Measurements from ENCODE around the gene RBM20.

RBM20 gene

GRCh38 chr10:110853921-110854605 is 209.9 kb downstream of the RBM20 start:
- no peak for DNase-seq
- Histone ChIP-seq H3K79me2 (ENCODE audit: control insufficient read depth, insufficient read depth, low read length) (no peaks in the 10 kb centered on the region), H3K4me1 (ENCODE audit: control insufficient read depth, low read depth, low read length) (peaks cover 3% of the 10 kb centered on the region), H3K18ac (ENCODE audit: low read length) (no peak overlapping the region), H2BK15ac (replicated peaks; ENCODE audit: low read depth) (no peak overlapping the region), H3K27me3 (ENCODE audit: insufficient read depth, low read length, poor library complexity) (no peaks in the 10 kb centered on the region), H3K27ac (ENCODE audit: low read depth, low read length) (no peak overlapping the region), H4K5ac (ENCODE audit: low read length) (no peak overlapping the region), H3K36me3 (ENCODE audit: control insufficient read depth, insufficient read depth, low read length) (no peaks in the 10 kb centered on the region), H2BK120ac (ENCODE audit: low read depth, low read length) (no peak overlapping the region), H3K79me1 (ENCODE audit: low read length) (no peaks in the 10 kb centered on the region), H3K4me2 (ENCODE audit: low read length) (no peak overlapping the region), H3K4me3 (ENCODE audit: low read length) (no peak overlapping the region), H3K9ac (ENCODE audit: low read length) (no peak overlapping the region), H3K56ac (ENCODE audit: low read length) (no peak overlapping the region), H2AK5ac (ENCODE audit: low read length) (no peak overlapping the region), H3K4ac (ENCODE audit: low read depth, low read length) (no peak overlapping the region), H2BK5ac (ENCODE audit: low read length) (no peak overlapping the region), H4K8ac (ENCODE audit: low read depth, low read length) (no peak overlapping the region), H3K23ac (ENCODE audit: low read length) (no peak overlapping the region)

DNA sequence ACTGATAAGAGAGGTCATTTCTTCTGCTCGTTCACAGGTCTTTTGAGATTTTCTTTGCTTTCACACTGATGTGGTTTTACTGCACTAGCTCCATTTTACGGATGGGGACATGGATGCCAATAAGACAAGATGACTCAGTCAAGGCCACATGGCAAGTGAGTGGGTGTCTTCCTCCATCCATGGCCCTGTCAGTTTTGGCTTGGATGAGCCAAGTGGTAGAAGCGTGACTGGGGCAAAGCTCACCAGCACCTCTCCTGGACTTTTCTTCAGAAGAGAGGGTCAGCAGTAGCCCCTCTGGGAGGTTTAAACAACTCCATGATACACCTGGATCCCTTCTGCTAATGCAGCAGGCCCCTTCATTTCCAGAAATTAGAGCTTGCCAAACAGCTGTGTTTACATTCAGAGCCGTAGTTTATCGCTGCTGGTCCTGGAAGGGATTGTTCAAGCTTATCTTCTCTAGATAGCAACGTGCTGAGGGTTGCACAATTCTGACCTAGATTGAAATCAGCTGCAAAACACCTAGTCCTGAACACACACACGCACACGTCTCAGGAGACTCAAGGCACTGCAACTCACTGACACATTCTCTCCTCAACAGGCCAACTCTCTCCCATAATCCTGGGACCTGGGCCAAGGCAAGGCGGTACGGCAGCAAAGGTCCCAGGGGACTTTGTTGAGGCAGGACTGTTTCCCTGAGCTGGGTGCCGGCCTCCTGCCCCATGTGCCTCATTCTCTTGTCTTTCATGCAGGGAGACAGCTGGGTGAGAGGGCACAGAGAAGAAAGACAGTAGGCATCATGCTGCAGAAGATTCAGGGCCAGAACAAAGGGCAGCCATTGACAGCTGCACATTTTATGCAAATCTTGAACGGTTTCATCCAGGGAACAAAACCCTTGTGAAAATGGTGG is 213.4 kb downstream of the RBM20 start:
- Histone ChIP-seq H3K56ac (ENCODE audit: low read length) (peak overlapping the region; percentile 56), H3K4me2 (ENCODE audit: low read length) (no peak overlapping the region), H3K79me1 (ENCODE audit: low read length) (no peaks in the 10 kb centered on the region), H2AK5ac (ENCODE audit: low read length) (no peak overlapping the region), H3K18ac (ENCODE audit: low read length) (peak overlapping the region; percentile 60), H3K36me3 (ENCODE audit: control insufficient read depth, insufficient read depth, low read length) (no peaks in the 10 kb centered on the region), H3K4me1 (ENCODE audit: control insufficient read depth, low read depth, low read length) (peaks cover 5% of the 10 kb centered on the region), H3K4ac (ENCODE audit: low read depth, low read length) (no peak overlapping the region), H3K23ac (ENCODE audit: low read length) (no peak overlapping the region), H2BK15ac (replicated peaks; ENCODE audit: low read depth) (no peak overlapping the region), H4K8ac (ENCODE audit: low read depth, low read length) (no peak overlapping the region), H3K27ac (ENCODE audit: low read depth, low read length) (peak overlapping the region; percentile 81), H3K27me3 (ENCODE audit: insufficient read depth, low read length, poor library complexity) (no peaks in the 10 kb centered on the region), H3K79me2 (ENCODE audit: control insufficient read depth, insufficient read depth, low read length) (no peaks in the 10 kb centered on the region), H3K4me3 (ENCODE audit: low read length) (no peak overlapping the region), H3K9ac (ENCODE audit: low read length) (no peak overlapping the region), H2BK5ac (ENCODE audit: low read length) (peak overlapping the region; percentile 92), H2BK120ac (ENCODE audit: low read depth, low read length) (no peak overlapping the region), H4K5ac (ENCODE audit: low read length) (no peak overlapping the region)
- WGBS (ENCODE audit: extremely low coverage, insufficient coverage, low lambda C conversion rate), result no CpG with 5 or more reads among the region's 12 CpGs
- peak; percentile 82 for DNase-seq

- no peaks in the 10 kb centered on the region for H3K36me3 ChIP-seq (ENCODE audit: control insufficient read depth, insufficient read depth, low read length)
- no peak overlapping the region for H2BK5ac ChIP-seq (ENCODE audit: low read length)
- H3K23ac ChIP-seq (ENCODE audit: low read length), result no peak overlapping the region
- H3K79me1 ChIP-seq (ENCODE audit: low read length), result no peaks in the 10 kb centered on the region
- H2BK15ac ChIP-seq (replicated peaks; ENCODE audit: low read depth), result no peak overlapping the region
- no peak overlapping the region for H2BK120ac ChIP-seq (ENCODE audit: low read depth, low read length)
- H3K4me2 ChIP-seq (ENCODE audit: low read length), result no peak overlapping the region
- no peak overlapping the region for H3K9ac ChIP-seq (ENCODE audit: low read length)
- H2AK5ac ChIP-seq (ENCODE audit: low read length), result peak overlapping the region; percentile 56
- H3K56ac ChIP-seq (ENCODE audit: low read length), result no peak overlapping the region
- peak overlapping the region; percentile 69 for H3K27ac ChIP-seq (ENCODE audit: low read depth, low read length)
- no peak overlapping the region for H4K5ac ChIP-seq (ENCODE audit: low read length)
- no peak overlapping the region for H3K4me3 ChIP-seq (ENCODE audit: low read length)
- H3K4ac ChIP-seq (ENCODE audit: low read depth, low read length), result no peak overlapping the region
- peaks cover 5% of the 10 kb centered on the region for H3K4me1 ChIP-seq (ENCODE audit: control insufficient read depth, low read depth, low read length)
- DNase-seq, result no peak
- WGBS (ENCODE audit: extremely low coverage, insufficient coverage, low lambda C conversion rate), result no CpG with 5 or more reads among the region's 1 CpG
- no peak overlapping the region for H4K8ac ChIP-seq (ENCODE audit: low read depth, low read length)
- peak overlapping the region; percentile 60 for H3K18ac ChIP-seq (ENCODE audit: low read length)
- H3K79me2 ChIP-seq (ENCODE audit: control insufficient read depth, insufficient read depth, low read length), result no peaks in the 10 kb centered on the region
- no peaks in the 10 kb centered on the region for H3K27me3 ChIP-seq (ENCODE audit: insufficient read depth, low read length, poor library complexity)
Measured at GRCh38 chr10:110858297-110858934, 214.3 kb downstream of the RBM20 start.

DNA sequence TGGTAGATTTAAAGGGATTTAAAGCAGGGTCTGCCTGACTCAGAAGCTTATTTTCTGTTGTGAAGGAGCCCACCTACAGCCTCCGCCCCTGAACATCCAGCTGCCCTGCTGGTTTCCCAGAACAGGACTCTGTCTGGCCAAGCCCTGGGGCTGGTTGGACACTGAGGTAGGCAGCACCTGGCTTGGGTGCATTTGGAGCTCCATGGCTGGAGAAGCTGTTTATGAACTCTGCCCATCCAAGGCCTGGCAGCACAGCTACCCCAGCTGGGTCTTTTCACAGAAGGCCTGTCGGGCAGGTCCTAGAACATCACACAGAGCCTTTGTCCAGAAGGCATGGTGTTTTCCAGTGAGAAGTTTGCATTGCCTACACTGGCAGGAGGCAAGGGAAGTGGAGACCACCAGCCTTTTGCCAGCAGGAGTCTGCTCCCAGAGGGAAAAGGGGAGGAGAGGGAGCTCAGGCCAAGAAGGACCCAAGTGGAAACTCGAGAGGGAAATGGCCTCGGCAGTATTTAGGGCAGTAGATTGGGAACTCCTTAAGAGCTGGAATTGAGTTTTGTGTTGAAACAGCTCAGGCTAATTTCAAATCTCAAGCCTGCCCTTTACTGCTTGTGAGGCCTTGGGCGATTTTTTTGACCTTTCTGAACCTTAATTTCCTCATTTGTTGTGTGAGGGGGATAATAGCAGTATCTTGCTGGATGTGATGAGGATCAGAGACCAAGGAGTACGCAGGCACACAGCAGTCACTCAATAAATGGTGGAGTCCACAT is 215.3 kb downstream of the RBM20 start:
- WGBS (ENCODE audit: extremely low coverage, insufficient coverage, low lambda C conversion rate), result no CpG with 5 or more reads among the region's 6 CpGs
- Histone ChIP-seq H3K27ac (ENCODE audit: low read depth, low read length) (no peak overlapping the region), H4K5ac (ENCODE audit: low read length) (no peak overlapping the region), H3K56ac (ENCODE audit: low read length) (no peak overlapping the region), H3K18ac (ENCODE audit: low read length) (peak overlapping the region; percentile 52), H2BK15ac (replicated peaks; ENCODE audit: low read depth) (peak overlapping the region; percentile 8), H3K27me3 (ENCODE audit: insufficient read depth, low read length, poor library complexity) (no peaks in the 10 kb centered on the region), H3K23ac (ENCODE audit: low read length) (no peak overlapping the region), H3K4me3 (ENCODE audit: low read length) (no peak overlapping the region), H3K4ac (ENCODE audit: low read depth, low read length) (no peak overlapping the region), H3K4me1 (ENCODE audit: control insufficient read depth, low read depth, low read length) (peaks cover 5% of the 10 kb centered on the region), H2BK5ac (ENCODE audit: low read length) (no peak overlapping the region), H3K4me2 (ENCODE audit: low read length) (no peak overlapping the region), H2AK5ac (ENCODE audit: low read length) (peak overlapping the region; percentile 15), H3K36me3 (ENCODE audit: control insufficient read depth, insufficient read depth, low read length) (no peaks in the 10 kb centered on the region), H2BK120ac (ENCODE audit: low read depth, low read length) (peak overlapping the region; percentile 1), H4K8ac (ENCODE audit: low read depth, low read length) (no peak overlapping the region), H3K79me2 (ENCODE audit: control insufficient read depth, insufficient read depth, low read length) (no peaks in the 10 kb centered on the region), H3K9ac (ENCODE audit: low read length) (no peak overlapping the region), H3K79me1 (ENCODE audit: low read length) (no peaks in the 10 kb centered on the region)
- no peak for DNase-seq

GRCh38 chr10:110859973-110860376 is 215.8 kb downstream of the RBM20 start:
- Histone ChIP-seq H2BK15ac (replicated peaks; ENCODE audit: low read depth) (no peak overlapping the region), H3K56ac (ENCODE audit: low read length) (no peak overlapping the region), H3K27ac (ENCODE audit: low read depth, low read length) (no peak overlapping the region), H4K5ac (ENCODE audit: low read length) (no peak overlapping the region), H2BK5ac (ENCODE audit: low read length) (no peak overlapping the region), H3K79me1 (ENCODE audit: low read length) (no peaks in the 10 kb centered on the region), H2AK5ac (ENCODE audit: low read length) (no peak overlapping the region), H3K4me3 (ENCODE audit: low read length) (no peak overlapping the region), H3K4me2 (ENCODE audit: low read length) (no peak overlapping the region), H4K8ac (ENCODE audit: low read depth, low read length) (no peak overlapping the region), H3K4me1 (ENCODE audit: control insufficient read depth, low read depth, low read length) (peaks cover 5% of the 10 kb centered on the region), H3K27me3 (ENCODE audit: insufficient read depth, low read length, poor library complexity) (no peaks in the 10 kb centered on the region), H3K18ac (ENCODE audit: low read length) (no peak overlapping the region), H2BK120ac (ENCODE audit: low read depth, low read length) (no peak overlapping the region), H3K23ac (ENCODE audit: low read length) (no peak overlapping the region), H3K79me2 (ENCODE audit: control insufficient read depth, insufficient read depth, low read length) (no peaks in the 10 kb centered on the region), H3K9ac (ENCODE audit: low read length) (no peak overlapping the region), H3K4ac (ENCODE audit: low read depth, low read length) (no peak overlapping the region), H3K36me3 (ENCODE audit: control insufficient read depth, insufficient read depth, low read length) (no peaks in the 10 kb centered on the region)
- DNase-seq, result no peak
- no CpG with 5 or more reads among the region's 1 CpG for WGBS (ENCODE audit: extremely low coverage, insufficient coverage, low lambda C conversion rate)
